Psoas muscle (tissue), 8 donors: ENCODE data around the gene IQCF2. TPM values are rescaled to one million over a fixed set of nuclear protein-coding genes. Genes with fewer than 3 reads are reported as not detected.
"Not testable (repeated sequence)": the region's sequence is repeated elsewhere in the genome, so short reads cannot be mapped to it uniquely, and the experiment has no call there.

Experiments
- ATAC-seq, 4 donors: fragments of 200-7000 bp; cut with Tn5 transposase; one replicate each; pipeline ENCODE4 v1.9.1; 2020; ENCODE audit warnings: moderate library complexity in 3 of 4, mild to moderate bottlenecking in 2 of 4
- DNase-seq, 2 donors: peaks; one replicate each; pipeline ENCODE4 v3.0.0-alpha.2; 2020
- H3K27ac ChIP-seq: fragments of 200-600 bp; one replicate; pipeline ENCODE4 v1.8.0; 2022
- H3K27me3 ChIP-seq, 3 donors: fragments of 200-600 bp in 1 of 3; one replicate each; pipeline versions ENCODE4 v1.6.1 to v1.8.0; 2013 to 2022; ENCODE audit warnings: low read length in 2 of 3, mild to moderate bottlenecking in 2 of 3, moderate library complexity in 1 of 3; ENCODE audit not compliant: insufficient read depth in 3 of 3
- H3K36me3 ChIP-seq, 2 donors: fragments of 200-600 bp in 1 of 2; one replicate each; pipeline versions ENCODE4 v1.6.1 to v1.8.0; 2013 to 2022; ENCODE audit warnings: low read depth in 1 of 2, mild to moderate bottlenecking in 1 of 2, moderate library complexity in 1 of 2; ENCODE audit not compliant: insufficient read depth in 1 of 2
- H3K4me1 ChIP-seq: fragments of 200-600 bp; one replicate; pipeline ENCODE4 v1.8.0; 2022
- H3K4me3 ChIP-seq: fragments of 200-600 bp; one replicate; pipeline ENCODE4 v1.8.0; 2022; ENCODE audit warnings: mild to moderate bottlenecking
- H3K9me3 ChIP-seq: fragments of 200-600 bp; one replicate; pipeline ENCODE4 v1.8.0; 2022
- CTCF ChIP-seq: fragments of 200-600 bp; IDR thresholded peaks from one replicate; pipeline ENCODE4 v1.8.0; 2022; ENCODE audit warnings: antibody characterized with exemption
- WGBS, 3 donors: extraction: QIAGEN DNeasy Blood & Tissue Kit; methylation state at CpG; one replicate each; pipeline versions ENCODE4 v1.1.6 to v1.1.7; 2013; 5-methylcytosine and 5-hydroxymethylcytosine counted together
- intact Hi-C, 2 donors: fragments of 100-400 bp; cut with DNase I; formaldehyde crosslinking; loops; one replicate each; pipeline versions ENCODE4 v1.11.0 to v1.14.2; 2022
- polyA plus RNA-seq, 3 donors: library from polyadenylated mRNA; stranded (reverse); fragments of 200-250 nt; gene quantifications; one replicate each; pipeline ENCODE4 v1.2.3, GENCODE V29; 2013
- total RNA-seq, 4 donors: library from RNA; stranded (reverse); fragmentation: NEBNext Ultra II Directional in 2 of 4; extraction: Animal tissue kit (Norgen Biotek cat#: 25700) in 2 of 4; gene quantifications; one replicate each; pipeline versions ENCODE4 v1.2.1 to v1.2.4, GENCODE V29; 2021 to 2023
- donor health status: healthy with polysubstance abuse.
- donor health status: DM: no; HTN: no; CAD: no; lungs with moderate emphysema.
- donor health status: Bipolar disorder and iron deficiency.
- donor health status: healthy.
- donor health status: DM: yes; HTN: yes; CAD: no.
- donor health status: DM: no; HTN: no; CAD: no.
- donor health status: DM: no; HTN: no; CAD: no.
- donor health status: DM: yes; HTN: yes; CAD: no.

IQCF2 gene
- total and polyA plus RNA-seq, 7 donors: not detected

DNA sequence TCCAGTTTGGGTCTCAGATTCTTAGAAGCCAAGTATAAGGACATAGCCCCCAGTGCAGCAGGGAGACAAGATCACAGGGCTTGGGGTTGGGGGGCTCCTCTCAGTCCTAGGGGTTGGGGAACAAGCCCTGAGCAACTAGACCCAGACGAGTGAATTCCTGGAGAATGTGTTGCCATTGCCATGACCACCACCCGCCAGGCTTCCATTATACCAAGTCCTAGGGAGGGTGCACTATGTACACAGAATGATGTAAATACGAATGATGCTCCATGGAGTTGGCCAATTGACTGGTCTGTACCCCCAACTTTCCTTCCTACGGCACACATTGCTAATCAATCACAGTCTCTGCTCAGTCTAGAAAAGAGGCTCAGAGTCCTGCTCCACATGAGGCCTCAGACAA lies 33.0 kb downstream of the IQCF2 start:
- no peak overlapping the region for H3K27ac ChIP-seq
- no peaks in the 10 kb centered on the region for H3K36me3 ChIP-seq
- no peak for TF ChIP-seq CTCF
- H3K27me3 ChIP-seq: no peaks in the 10 kb centered on the region
- H3K4me3 ChIP-seq: no peak overlapping the region
- intact Hi-C loops: no loop called here
- ATAC-seq (no peak), DNase-seq (no peak)
- H3K4me1 ChIP-seq: no peaks in the 10 kb centered on the region
- no peaks in the 10 kb centered on the region for H3K9me3 ChIP-seq
- 76 to 88% (median 87%) methylated on average over 4 of the region's 4 CpGs for WGBS, 3 donors

- intact Hi-C loops: no loop called here
- 88 to 91% (median 90%) methylated on average over 16 of the region's 16 CpGs for WGBS, 3 donors
- DNase-seq (no peak), ATAC-seq (no peak)
- no peak overlapping the region for H3K4me3 ChIP-seq
- H3K4me1 ChIP-seq: no peaks in the 10 kb centered on the region
- no peaks in the 10 kb centered on the region for H3K9me3 ChIP-seq
- no peak for TF ChIP-seq CTCF
- H3K36me3 ChIP-seq: no peaks in the 10 kb centered on the region
- H3K27me3 ChIP-seq: no peaks in the 10 kb centered on the region
- H3K27ac ChIP-seq: no peak overlapping the region
Observed at GRCh38 chr3:51894939-51895338, 33.5 kb downstream of the IQCF2 start.

GRCh38 chr3:51896607-51897305 lies 35.3 kb downstream of the IQCF2 start:
- no peak overlapping the region for H3K27ac ChIP-seq
- intact Hi-C loops: no loop called here
- WGBS, 3 donors: 87 to 92% (median 88%) methylated on average over 10 of the region's 10 CpGs
- H3K36me3 ChIP-seq: no peaks in the 10 kb centered on the region
- no peak overlapping the region for H3K4me3 ChIP-seq
- ATAC-seq: no peak
- no peaks in the 10 kb centered on the region for H3K9me3 ChIP-seq
- H3K4me1 ChIP-seq: no peaks in the 10 kb centered on the region
- no peak for DNase-seq
- H3K27me3 ChIP-seq: peaks cover 0 to 4% (median 0%) of the 10 kb centered on the region in 3 donors
- TF ChIP-seq CTCF: no peak

DNA sequence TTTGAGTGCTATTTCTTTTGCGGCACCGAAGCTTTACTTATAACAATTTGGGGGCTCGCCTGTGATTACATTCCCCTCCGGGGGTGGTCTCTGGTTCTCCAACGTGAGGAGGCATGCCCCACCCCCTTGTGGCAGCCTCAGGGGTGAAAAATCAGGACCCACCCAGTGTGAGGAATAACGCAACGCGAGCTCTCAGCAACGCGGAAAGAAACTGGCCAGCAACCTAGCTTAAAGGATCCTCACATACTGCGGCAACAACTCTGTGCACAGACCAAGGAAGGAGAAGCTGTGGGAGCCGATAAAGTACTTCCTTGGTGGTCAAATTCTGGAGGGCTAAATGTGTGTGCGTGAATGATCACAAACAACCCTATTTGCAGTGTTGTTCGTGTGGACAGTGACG lies 36.0 kb downstream of the IQCF2 start:
- no peak for ATAC-seq
- 77 to 85% (median 82%) methylated on average over 15 of the region's 15 CpGs for WGBS, 3 donors
- no peak for DNase-seq
- no peak overlapping the region for H3K27ac ChIP-seq
- H3K27me3 ChIP-seq: peaks cover 0 to 4% (median 0%) of the 10 kb centered on the region in 3 donors
- H3K9me3 ChIP-seq: no peaks in the 10 kb centered on the region
- H3K4me3 ChIP-seq: no peak overlapping the region
- no peaks in the 10 kb centered on the region for H3K36me3 ChIP-seq
- H3K4me1 ChIP-seq: no peaks in the 10 kb centered on the region
- no peak for TF ChIP-seq CTCF
- intact Hi-C loops: no loop called here

GRCh38 chr3:51900043-51900442 lies 38.6 kb downstream of the IQCF2 start:
- WGBS, 3 donors: 65 to 72% (median 68%) methylated on average over 7 of the region's 7 CpGs

DNA sequence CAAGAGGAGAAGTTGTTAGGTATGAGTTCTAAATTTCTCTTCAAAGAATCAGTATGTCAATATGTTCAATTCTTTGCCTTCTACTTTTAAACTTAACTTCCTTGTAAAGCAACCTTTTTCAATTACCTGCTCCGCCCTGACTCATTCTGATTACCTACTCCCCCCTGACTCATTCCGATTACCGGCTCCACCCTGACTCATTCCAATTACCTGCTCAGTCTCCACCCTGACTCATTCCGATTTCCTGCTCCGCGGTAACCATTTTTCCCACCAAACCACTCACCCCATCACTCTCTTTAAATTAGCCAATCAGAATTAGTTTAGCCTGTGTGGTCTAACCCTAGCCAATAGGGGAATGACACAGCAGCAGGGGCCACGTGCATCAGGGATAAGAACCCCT lies 40.9 kb downstream of the IQCF2 start:
- ATAC-seq, H3K27me3 ChIP-seq, intact Hi-C loops, H3K9me3 ChIP-seq, DNase-seq, H3K27ac ChIP-seq, H3K36me3 ChIP-seq, H3K4me3 ChIP-seq, H3K4me1 ChIP-seq: not testable (repeated sequence)
- WGBS, 3 donors: 68 to 71% (median 69%) methylated on average over 6 of the region's 7 CpGs

More at GRCh38 chr3:51900043-51900442, 38.6 kb downstream of the IQCF2 start:
- H3K27me3 ChIP-seq, H3K4me3 ChIP-seq, H3K36me3 ChIP-seq, H3K9me3 ChIP-seq, DNase-seq, ATAC-seq, intact Hi-C loops, H3K4me1 ChIP-seq, H3K27ac ChIP-seq: not testable (repeated sequence)
